ENCODE results near the gene ICOS. TPM values are rescaled to one million over a fixed set of nuclear protein-coding genes. Genes with fewer than 3 reads are reported as not detected.

ICOS gene, protein sequence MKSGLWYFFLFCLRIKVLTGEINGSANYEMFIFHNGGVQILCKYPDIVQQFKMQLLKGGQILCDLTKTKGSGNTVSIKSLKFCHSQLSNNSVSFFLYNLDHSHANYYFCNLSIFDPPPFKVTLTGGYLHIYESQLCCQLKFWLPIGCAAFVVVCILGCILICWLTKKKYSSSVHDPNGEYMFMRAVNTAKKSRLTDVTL
- not detected for polyA plus RNA-seq (ENCODE audit: insufficient read length)
- long read RNA-seq, donor 1: 0 reads
- long read RNA-seq, donor 2: 0 reads
- long read RNA-seq, donor 3: 0 reads
- long read RNA-seq, donor 4: 0 reads
- long read RNA-seq, donor 5: 0 reads
- long read RNA-seq, donor 6: 0 reads
- long read RNA-seq, donor 7: 0 reads
- long read RNA-seq, donor 8: 0 reads

DNA sequence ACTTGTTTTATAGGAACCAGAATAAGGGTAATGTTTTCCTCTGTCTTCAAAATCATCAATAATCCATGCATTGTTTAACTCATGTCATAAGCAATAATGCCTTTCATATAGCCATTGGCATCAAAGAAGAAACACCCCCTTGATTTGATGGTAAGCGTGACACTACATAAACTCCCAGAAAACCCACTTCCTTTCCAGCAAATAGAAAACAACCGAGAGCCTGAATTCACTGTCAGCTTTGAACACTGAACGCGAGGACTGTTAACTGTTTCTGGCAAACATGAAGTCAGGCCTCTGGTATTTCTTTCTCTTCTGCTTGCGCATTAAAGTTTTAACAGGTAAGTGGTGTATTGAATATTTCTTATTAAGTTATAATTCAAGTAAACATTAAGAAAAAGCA, at the start of gene ICOS:
Gene ICOS (plus strand): TSS at position 229 of the 400 bp plus-strand sequence. CDS start 52 bp downstream, at position 281.
- DNase-seq: no peak

DNA sequence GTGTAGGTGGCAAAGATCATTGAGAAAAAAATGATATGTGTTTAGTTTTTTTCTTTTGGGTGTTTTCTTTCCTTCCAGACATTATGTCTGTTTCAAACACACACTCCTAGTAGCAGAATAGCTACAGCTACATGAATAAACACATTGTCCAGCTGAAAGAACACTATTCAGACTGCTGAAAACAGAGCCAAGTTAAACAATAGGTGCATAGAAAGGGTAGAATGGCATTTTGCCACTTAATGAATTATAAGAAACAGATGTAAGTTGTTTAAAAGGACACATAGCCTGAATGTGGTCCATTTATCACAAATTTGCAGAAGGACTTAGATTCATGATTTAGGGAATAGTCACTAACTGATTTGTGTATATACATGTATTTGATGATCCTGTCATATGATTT, 48.9 kb upstream of the ICOS start:
- DNase-seq: no peak

DNA sequence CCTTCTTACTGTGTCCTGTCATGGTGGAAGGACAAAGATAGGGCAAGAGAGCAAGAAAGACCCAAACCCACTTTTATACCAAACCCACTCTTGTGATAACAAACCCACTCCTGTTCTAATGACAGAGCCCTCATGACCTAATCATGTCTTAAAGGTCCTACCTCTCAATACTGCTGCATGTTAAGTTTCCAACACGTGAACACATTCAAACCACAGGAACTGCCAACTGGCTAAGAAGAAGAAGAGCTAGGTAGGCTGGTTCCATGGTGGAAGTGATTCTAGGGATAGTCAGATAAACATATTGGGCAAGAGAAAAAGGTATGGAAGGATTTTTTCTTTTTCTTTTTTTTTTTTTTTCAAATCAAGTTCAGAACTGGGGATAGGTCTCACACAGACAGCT, 47.0 kb upstream of the ICOS start:
- DNase-seq: no peak

DNA sequence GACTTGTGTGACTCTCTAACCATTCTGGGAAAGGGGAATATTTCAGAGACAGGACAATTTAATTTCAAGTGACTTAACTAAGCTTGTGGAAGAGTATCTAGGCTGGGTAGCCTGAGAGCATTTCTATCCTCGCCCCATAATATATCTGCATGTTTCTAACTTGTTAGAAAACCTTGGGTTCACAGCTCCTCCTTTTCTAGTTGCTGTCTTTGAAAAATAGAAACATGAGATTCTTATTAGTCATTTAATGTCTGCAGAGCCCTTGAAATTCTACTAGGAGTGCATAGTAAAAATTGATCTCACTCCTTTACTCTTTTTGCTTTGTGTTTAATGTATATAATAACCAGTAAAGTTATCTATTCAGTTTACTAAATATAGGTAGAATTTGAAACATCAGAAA, 46.6 kb upstream of the ICOS start:
- DNase-seq: no peak

DNA sequence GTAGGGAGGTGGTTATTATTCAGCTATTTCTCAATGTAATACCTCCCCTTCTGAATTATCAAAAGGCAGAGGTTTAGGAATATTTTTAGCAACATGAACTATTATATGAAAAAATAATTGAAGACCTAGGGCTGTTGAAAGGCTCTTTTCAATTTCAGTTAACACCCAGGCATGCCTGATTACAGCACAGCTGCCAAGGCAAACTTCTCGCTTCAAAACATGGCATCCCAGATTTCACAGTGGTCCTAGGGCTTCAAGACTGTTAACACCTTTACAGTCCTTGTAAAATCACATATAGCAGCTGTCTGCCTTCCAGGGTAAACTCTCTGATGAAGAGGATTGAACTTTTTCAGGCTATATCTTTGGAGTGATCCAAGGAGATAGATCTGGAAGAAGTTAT, 45.8 kb upstream of the ICOS start:
- no peak for DNase-seq

DNA sequence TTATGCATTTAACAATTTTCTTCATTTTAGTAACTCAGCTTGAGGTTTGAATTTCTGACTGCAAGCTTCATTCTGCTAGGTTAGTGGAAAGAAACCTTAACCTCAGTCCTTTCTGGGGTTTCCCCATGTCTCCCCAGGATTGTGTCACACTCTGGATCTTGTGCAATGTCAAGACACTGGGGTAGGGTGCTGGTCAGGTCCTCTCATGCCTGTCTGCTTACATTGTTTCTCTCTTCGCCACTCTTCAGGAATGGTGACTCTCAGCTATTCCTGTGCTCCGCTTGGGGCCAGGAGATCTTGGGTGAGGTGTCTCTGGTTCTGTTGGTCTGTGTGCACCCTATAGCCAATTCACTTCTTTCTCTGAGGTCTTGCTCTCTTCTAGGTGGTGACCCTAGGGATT, 45.1 kb upstream of the ICOS start:
- no peak for DNase-seq

DNA sequence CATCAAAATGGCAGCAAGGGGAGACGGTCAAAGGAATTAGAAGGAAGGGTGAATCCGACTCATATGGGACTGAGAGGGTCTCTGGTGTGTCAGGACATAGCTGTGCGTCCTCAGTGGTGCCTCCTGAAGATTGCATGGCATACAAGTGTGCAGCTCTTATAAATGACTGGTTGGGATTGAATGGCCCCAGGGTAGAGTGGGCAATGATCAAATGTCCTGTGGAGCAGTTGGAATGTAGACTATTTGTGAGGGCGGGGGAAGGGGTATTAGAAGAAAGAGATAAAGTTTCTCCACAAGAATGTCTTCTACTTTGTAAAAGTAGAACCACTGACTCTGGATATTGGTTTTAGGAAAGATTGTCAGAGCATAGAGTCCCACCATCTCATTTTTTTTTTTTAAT, 44.4 kb upstream of the ICOS start:
- no peak for DNase-seq

DNA sequence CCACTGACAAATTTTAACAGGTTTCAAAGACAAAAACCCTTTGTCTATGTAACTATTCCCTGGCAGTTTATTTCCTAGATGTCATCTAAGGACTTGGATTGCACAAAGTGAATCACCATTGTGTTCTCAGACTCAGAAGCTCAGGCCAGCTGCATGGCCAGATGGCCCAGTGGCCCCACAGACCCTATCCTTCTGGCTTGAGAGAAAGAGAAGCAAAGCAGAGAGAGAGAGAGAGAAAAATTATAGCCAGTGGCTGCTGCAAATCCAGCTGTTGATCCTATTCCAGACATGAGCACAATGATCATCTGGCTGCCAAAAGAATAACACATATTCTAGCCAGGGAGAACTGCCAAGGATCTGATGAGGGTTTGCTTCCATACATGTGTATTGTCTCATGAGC, 43.2 kb upstream of the ICOS start:
- no peak for DNase-seq

DNA sequence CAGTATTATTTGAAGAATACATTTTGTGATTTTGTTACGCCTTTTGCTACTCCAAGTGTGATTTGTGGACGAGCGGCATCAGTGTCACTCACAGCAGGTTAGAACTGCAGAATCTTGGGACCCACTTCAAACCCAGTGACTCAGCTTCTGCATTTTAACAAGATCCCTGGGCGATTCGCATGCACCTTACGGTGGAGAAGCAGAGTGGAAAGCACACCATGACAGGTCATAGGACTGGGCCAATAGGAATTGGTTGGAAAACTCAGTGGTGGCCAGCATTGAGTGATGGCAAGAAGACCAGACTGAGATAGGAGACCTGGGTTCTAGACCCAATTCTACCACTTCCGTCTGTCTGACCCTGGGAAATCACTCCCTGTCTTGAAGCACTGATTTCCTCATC, 42.7 kb upstream of the ICOS start:
- no peak for DNase-seq

DNA sequence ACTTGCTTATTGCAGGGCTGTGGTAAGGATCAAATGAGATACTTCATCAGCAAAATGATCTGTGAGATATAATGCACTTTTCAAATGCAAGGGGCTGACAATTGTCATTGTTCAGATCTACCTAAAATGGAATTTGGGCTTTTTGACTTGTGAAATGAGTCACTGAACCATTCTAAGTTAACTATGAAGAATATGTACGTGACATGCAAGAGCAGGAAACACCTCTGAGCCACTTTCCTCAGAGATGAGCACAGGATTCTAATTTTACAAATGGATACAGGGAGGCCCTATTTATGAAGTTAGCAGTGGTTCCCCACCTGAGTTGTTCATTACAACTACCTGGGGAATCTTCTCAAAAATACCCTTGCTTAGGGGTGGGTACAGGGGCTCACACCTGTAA, 42.3 kb upstream of the ICOS start:
- DNase-seq: no peak

DNA sequence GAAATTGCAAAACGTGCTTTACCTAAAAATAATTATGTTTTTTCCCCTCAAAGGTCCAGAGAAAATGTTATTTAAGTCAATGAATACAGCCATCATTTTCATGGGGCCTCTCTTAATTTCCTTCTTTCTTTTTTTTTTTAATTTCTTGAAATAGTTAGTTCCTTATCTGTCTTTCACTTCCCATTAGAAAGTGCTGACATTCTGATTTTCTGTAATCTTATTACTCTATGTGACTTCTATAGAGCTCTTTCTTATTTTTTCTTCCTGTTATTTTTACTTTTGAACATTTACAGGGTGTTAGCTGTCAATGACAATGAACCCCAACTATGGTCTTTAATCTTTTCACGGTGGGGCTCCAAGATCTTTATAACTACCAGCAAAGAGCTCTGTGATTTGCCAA, 39.0 kb upstream of the ICOS start:
- no peak for DNase-seq

DNA sequence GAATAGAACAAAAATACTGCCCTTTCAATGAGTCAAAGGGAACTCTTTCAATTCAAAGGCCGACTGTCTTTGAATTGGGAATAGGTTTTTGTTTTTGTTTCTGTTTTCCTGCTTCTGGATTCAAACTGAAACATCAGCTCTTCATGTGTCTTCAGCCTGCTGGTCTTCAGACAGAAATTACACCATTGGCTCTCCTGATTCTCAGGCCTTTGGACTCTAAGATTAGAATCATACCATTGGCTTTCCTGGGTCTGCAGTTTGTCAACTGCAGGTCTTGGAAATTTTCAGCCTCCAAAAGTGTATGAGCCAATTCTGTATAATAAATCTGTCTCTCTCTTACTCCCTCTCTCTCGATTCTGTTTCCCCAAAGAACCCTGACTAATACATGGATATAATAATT, 37.9 kb upstream of the ICOS start:
- no peak for DNase-seq

DNA sequence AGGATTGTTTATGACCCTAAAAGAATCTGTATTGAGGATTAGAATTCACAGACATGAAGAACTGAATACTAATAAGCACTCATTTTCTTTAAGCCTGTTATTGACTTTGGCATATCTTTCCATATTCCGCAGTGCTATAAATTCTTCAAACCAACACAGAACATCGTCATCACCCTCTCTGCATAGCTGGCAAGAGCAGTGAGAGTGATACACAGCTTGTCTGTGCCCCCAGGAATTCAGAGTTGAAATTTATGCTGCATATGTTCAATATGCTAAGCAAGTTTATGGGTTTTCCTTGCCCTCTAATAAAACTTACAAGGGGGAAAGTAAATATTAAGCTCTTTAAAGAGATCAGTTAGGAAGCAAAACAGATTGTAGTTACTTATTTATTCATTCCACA, 36.3 kb upstream of the ICOS start:
- no peak for DNase-seq

DNA sequence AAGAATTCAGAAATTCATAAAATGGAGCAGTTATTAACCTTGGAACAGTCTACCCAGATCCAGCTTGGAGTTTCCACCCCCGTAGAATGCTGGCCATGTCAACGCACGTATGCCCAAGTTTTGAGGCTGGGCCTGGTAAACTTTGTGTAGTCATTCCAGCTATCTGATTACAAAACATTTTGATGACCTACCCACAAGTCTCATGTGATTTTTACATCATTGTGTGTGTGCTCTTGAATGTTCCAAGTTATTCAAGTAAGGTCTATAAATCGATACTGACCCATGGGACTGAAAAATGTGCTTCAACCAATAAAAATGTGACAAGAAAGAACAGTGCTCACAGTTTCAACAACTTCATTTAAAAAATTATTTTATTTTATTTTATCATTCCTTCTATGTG, 32.5 kb upstream of the ICOS start:
- no peak for DNase-seq

DNA sequence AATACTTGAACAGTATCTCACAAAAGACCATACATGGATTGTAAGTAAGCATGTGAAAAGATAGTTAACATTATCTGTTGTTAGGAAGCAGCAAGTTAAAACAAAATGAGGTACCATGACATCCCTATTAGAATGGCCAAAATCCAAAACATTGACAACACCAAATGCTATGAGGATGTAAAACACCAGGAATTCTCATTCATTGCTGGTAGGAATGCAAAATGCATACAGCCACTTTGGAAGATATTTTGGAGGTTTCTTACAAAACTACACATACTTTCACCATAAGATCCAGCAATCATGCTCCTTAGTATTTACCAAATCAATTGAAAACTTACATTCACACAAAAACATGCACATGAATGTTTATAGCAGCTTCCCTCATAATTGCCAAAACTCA, 30.9 kb upstream of the ICOS start:
- DNase-seq: no peak

DNA sequence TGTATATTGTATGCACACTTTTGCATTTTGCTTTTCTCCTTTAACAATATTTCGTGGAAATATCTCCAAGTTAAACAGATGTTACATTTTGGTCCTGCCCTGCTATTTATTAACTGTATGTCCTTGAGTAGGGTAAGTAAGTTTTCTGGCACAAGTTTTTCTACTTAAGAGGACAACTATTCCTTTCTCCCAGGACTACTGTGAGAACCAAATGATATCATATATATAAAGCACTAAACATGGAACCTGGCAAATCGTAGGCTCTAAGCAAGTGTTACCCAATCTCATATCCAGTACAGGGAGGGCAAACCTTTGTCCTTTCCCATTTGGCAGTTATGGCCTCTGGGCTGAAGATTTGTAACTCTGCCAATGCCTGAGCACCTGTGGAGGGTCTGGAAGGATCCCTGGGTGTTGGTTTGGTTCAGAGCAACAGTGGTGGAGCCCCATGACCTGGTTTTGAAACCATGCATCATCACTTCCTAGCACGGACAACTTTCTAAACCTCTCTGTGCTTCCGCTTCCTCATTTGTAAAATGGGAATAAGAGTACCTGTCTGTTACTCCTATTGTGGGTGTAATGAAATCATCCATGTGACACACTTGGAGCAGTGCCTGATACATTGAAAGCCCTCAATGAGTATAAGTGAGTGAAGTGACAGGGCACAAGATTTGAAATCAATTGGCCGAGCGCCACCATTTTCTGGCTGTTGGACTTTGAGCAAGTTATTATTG, 28.3 kb upstream of the ICOS start:
- no peak for DNase-seq

DNA sequence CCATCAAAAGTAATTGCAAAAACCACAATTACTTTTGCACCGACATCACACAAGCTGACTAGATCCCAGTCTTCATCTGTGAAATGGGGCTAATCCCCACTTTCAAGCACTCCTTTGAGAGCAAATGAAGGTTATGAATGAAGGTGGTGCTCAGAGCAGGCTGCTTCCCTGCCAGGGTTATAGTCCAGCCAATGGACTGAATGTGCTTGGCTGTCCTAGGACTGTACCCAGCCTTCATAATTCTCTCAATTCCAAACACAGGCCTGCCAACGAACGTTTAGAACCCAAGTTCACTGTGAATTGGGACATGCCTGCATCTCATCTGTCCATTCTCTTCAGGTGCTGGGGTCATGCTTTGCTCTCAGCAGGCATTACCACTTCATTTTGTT, 27.8 kb upstream of the ICOS start:
- DNase-seq: no peak

DNA sequence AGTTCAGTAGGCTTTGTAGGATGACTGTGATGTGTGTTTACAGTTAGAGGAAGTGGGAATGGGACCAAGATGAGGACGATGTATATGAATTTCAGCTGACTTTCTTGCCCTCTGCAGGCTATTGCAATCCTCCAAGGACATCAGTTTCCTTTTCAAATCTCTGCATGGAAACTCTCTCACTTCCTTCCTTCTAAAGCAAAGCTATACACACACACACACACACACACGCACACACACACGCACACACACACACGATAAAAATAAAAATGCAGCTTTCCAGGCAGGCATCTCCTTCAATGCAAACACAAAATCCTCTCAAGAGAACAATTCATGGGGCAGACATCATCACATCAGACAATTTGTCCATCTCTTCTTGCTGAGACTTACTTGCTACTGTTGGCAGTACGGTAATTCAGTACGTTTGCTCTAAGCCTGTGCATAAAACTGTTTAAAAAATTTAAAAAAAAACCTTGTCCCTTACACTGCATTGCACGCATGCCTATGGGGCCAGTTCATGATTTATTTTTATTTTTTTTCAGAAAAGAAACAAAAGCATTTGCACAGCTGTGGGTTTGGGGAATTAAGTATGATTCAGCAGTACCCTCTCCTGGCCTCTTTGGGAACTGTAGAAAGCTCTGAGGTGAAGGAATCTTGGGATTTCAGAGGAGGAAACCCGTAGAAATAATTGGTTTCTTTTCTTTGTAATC, 27.1 kb upstream of the ICOS start:
- peak; percentile 63 for DNase-seq

DNA sequence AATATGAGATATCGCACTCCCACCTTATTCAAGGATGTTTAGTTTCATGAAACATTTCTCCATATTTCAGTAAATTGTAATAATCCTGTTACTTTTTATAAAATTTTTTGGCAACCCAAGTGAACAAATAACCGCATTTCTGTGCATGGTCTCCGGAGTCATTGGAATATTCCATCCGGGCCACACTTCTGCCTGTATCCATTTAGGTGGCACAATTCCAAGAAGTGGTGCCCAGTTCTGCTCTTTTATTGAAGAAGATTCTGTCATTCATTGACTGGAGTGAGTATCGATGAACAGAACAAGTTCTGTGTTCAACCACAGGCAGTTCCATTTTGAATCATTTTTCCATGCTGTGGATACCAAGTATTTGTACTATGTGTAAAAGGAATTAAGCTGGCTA, 26.6 kb upstream of the ICOS start:
- DNase-seq: no peak

DNA sequence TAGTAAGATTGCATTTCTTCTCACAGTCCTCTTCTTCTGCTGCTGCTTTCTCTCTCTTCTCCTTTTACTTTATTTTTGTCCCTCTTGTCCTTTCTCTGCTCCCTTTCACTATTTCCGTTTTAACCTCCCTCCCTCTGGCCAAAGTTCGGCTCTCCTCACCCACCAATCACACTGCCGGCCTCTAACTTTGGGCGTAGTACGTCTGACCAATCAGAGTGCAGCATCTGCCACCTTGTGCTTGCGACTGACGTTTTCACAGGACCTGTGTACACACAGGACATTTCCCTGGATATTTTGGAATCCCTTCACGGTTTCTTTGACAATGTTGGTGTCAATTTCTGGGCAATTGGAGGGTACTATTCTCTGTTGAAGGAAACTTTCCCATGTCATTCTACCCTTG, 22.6 kb upstream of the ICOS start:
- no peak for DNase-seq

DNA sequence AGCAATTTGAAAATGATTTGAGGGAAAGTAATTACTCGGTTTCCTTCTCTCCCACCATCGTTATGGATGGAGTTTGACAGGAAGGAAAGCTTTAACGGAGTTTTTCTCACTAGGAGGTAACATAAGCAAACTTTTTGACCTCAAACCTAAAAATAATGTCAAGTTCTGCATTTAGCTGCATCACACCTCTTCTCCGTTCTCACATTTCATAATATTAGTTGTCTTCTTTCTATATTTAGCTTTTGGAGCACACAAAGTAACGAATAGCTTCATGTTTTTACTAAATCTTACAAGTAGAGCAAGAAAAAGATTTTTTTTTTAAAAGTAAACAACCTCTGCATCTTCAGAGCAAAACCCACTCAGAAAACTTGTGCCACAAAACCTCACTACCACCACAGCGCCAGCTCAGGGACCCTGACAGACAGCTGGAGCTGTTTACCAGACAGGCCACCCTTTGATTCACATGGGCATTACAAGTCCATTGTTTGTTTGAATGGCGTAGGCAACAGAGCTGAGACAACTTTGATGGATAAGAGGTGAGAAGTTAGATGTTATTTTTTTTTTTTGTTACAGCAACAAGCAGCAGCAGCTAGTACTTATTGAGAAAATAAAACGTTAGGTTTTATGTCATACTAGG, 21.9 kb upstream of the ICOS start:
- no peak for DNase-seq

DNA sequence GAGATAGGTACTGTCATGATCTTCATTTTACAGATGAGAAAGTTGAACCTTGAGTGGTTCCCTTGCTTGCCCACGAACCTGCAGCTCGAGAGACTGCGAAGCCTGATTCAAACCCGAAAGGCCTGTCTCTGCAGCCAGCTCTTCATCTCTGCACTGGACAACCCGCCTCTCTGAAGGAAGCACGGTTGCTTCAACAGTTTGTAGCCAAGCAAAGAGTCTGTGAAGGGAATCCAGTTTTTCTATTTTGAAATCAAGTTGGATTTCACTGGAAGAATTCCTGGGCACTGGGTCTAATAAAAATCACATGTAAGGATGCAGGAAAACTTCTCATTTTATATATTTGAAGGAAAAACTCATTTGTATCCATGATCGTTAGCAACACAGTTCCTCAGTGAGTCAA, 21.3 kb upstream of the ICOS start:
- no peak for DNase-seq

DNA sequence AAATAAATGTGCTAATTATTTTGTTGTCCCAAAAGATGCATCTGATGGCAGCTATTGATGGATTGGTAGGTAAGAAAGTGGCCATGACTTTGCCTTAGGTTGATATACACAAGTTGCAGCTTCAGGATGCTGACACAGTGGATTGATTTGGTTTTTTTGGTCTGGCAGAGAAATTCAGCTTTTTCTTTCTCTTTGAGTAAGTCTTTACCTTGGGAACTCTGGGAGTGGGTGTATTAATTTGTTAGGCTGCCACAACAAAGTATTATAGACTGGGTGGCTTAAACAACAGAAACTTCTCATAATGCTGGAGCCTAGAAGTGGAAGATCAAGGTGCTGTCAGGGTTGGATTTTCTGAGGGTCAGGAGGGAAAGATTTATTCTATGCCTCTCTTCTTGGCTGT, 19.8 kb upstream of the ICOS start:
- DNase-seq: no peak
